HG02840 (cell line): ENCODE measurements around the gene ZFAND5.

Experiments used
- ATAC-seq: cut with Tn5 transposase; IDR thresholded peaks from one replicate; pipeline ENCODE4 v1.9.1; 2021; ENCODE audit warnings: mild to moderate bottlenecking, moderate library complexity, moderate number of reproducible peaks; ENCODE audit not compliant: unreplicated experiment, low FRiP score

The ZFAND5 gene

GRCh38 chr9:72332351-72332750 is 32.7 kb downstream of the ZFAND5 start:
- no peak for ATAC-seq

- no peak for ATAC-seq
These were observed 37.4 kb downstream of the ZFAND5 start for GRCh38 chr9:72327631-72328030.

- ATAC-seq: no peak
These were observed 38.4 kb downstream of the ZFAND5 start for GRCh38 chr9:72326641-72327040.

- ATAC-seq: no peak
These were observed 40.0 kb downstream of the ZFAND5 start for GRCh38 chr9:72324974-72325373.

GRCh38 chr9:72322678-72323077 is 42.3 kb downstream of the ZFAND5 start:
- ATAC-seq: no peak

GRCh38 chr9:72322259-72322658 is 42.7 kb downstream of the ZFAND5 start:
- no peak for ATAC-seq

GRCh38 chr9:72315510-72316311 is 49.3 kb downstream of the ZFAND5 start:
- no peak for ATAC-seq

GRCh38 chr9:72315089-72315509 is 49.9 kb downstream of the ZFAND5 start:
- no peak for ATAC-seq

GRCh38 chr9:72313507-72313906 is 51.5 kb downstream of the ZFAND5 start:
- no peak for ATAC-seq

GRCh38 chr9:72312386-72312987 is 52.5 kb downstream of the ZFAND5 start:
- peak; percentile 55 for ATAC-seq

GRCh38 chr9:72309364-72310133 is 55.5 kb downstream of the ZFAND5 start:
- no peak for ATAC-seq

GRCh38 chr9:72306761-72307160 is 58.2 kb downstream of the ZFAND5 start:
- ATAC-seq: no peak

GRCh38 chr9:72305707-72306106 is 59.3 kb downstream of the ZFAND5 start:
- no peak for ATAC-seq

- peak; percentile 76 for ATAC-seq
These were observed 59.9 kb downstream of the ZFAND5 start for GRCh38 chr9:72305102-72305546.

- ATAC-seq: no peak
These were observed 60.5 kb downstream of the ZFAND5 start for GRCh38 chr9:72304538-72304937.
